ENCODE data around the gene TOMM20. TPM values are rescaled to one million over a fixed set of nuclear protein-coding genes. Genes with fewer than 3 reads are reported as not detected.
A peak's percentile ranks its signal among the peaks of the same experiment; 100 is the strongest.

The TOMM20 gene
- total and polyA plus RNA-seq, 9 of the 15 experiments (the other 6 are each of a cell fraction or from before 2014, with no cell fraction given): 70.6 to 334 (median 159) TPM

- TF ChIP-seq PRDM10 (IDR thresholded peaks at IDR 0.05; ENCODE audit: partially characterized antibody) (no peak), CXXC5 (CRISPR knock-in tag; IDR thresholded peaks at IDR 0.05) (no peak), CEBPZ (IDR thresholded peaks at IDR 0.05; ENCODE audit: borderline replicate concordance, low read depth, low read length) (no peak), JUND (IDR thresholded peaks at IDR 0.05; ENCODE audit: borderline replicate concordance, low read depth, low read length) (peak; percentile 70), JUND (tag; IDR thresholded peaks at IDR 0.05; ENCODE audit: borderline replicate concordance, low read depth, low read length) (peak; percentile 55; the same call in 1 of the 3 replicates), ZNF239 (CRISPR knock-in tag; IDR thresholded peaks at IDR 0.05) (no peak), ZNF197 (CRISPR knock-in tag; IDR thresholded peaks at IDR 0.05; ENCODE audit: low read depth) (no peak), SP1 (CRISPR knock-in tag; IDR thresholded peaks at IDR 0.05) (no peak), DEAF1 (CRISPR knock-in tag; IDR thresholded peaks at IDR 0.05) (no peak), RCOR1 (IDR thresholded peaks at IDR 0.05; ENCODE audit: borderline replicate concordance in 1 of 2, low read depth in 2 of 2, low read length in 2 of 2) (peak in 1 of 2 experiments; percentile 78; a peak in 2 of 4 replicates), ZNF175 (CRISPR knock-in tag; IDR thresholded peaks at IDR 0.05; ENCODE audit: low read depth) (no peak), ZNF589 (CRISPR knock-in tag; IDR thresholded peaks at IDR 0.05; ENCODE audit: low read depth) (no peak), MAFG (tag; conservative IDR thresholded peaks at IDR 0.05) (no peak), BACH1 (tag; IDR thresholded peaks at IDR 0.05) (no peak), ATF7 (IDR thresholded peaks at IDR 0.05) (no peak), RHOXF2B (CRISPR knock-in tag; conservative IDR thresholded peaks at IDR 0.05) (no peak), SMAD3 (CRISPR knock-in tag; conservative IDR thresholded peaks at IDR 0.05) (no peak)
Observed at GRCh38 chr1:235068158-235069121, 60.2 kb downstream of the TOMM20 start (continued).
